Liver (tissue), 3 donors: ENCODE measurements around the gene DACH1.

Experiments used
- EGR1 ChIP-seq, 2 donors: IDR thresholded peaks; 2 replicates each; pipeline ENCODE4 v1.6.1; 2016 to 2018; ENCODE audit warnings: antibody characterized with exemption in 2 of 2, low read depth in 2 of 2
- RXRA ChIP-seq, 2 donors: IDR thresholded peaks; 2 replicates each; pipeline ENCODE4 v1.6.1; 2017 to 2018; ENCODE audit warnings: antibody characterized with exemption in 2 of 2, mild to moderate bottlenecking in 1 of 2
- SP1 ChIP-seq: IDR thresholded peaks from 2 replicates; pipeline ENCODE4 v1.6.1; 2018; ENCODE audit warnings: antibody characterized with exemption, mild to moderate bottlenecking
- TF ChIP-seq, protein P1 (sequence below): fragments of 150-350 bp; IDR thresholded peaks from 2 replicates; pipeline ENCODE4 v1.5.1; 2017; ENCODE audit warnings: improper control_type of control experiment, low read depth, low read length; ENCODE audit not compliant: missing input control
- donor health status: healthy.
- donor health status: healthy.

DNA sequence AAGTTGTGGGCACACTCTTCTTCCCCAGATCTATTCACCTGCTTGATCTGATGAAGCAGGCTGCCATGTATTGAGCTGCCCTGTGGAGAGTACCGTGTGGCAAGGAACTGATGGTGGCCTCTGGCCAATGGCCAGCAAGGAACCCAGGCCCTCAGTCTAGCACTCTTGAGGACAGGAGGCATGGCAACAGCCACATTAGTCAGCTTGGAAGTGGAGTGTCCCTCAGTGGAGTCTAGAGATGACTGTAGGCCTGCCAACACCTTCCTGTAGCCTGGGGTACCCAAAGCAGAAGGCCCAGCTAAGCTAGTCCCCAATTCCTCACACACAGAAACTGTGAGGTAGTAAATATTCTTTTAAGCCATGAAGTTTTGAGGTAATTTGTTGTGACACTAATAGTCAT is 412.5 kb downstream of the DACH1 start:
- TF ChIP-seq, protein P1, sequence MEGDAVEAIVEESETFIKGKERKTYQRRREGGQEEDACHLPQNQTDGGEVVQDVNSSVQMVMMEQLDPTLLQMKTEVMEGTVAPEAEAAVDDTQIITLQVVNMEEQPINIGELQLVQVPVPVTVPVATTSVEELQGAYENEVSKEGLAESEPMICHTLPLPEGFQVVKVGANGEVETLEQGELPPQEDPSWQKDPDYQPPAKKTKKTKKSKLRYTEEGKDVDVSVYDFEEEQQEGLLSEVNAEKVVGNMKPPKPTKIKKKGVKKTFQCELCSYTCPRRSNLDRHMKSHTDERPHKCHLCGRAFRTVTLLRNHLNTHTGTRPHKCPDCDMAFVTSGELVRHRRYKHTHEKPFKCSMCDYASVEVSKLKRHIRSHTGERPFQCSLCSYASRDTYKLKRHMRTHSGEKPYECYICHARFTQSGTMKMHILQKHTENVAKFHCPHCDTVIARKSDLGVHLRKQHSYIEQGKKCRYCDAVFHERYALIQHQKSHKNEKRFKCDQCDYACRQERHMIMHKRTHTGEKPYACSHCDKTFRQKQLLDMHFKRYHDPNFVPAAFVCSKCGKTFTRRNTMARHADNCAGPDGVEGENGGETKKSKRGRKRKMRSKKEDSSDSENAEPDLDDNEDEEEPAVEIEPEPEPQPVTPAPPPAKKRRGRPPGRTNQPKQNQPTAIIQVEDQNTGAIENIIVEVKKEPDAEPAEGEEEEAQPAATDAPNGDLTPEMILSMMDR: no peak
- TF ChIP-seq SP1: no peak
- no peak for TF ChIP-seq RXRA (IDR thresholded peaks at IDR 0.05)
- no peak for TF ChIP-seq EGR1 (IDR thresholded peaks at IDR 0.05; ENCODE audit: low read depth in 2 of 2)
